ENCODE results near the gene ZKSCAN5. TPM values are rescaled to one million over a fixed set of nuclear protein-coding genes. Genes with fewer than 3 reads are reported as not detected.
A peak's percentile ranks its signal among the peaks of the same experiment; 100 is the strongest.

The ZKSCAN5 gene
- total and polyA plus RNA-seq, 2 donors (not counting 1 experiment from before 2014, with no cell fraction given): 3.1 to 10.9 TPM

GRCh38 chr7:99562114-99562784, 57.8 kb downstream of the ZKSCAN5 start:
- H3K27me3 Mint-ChIP-seq: no peaks in the 10 kb centered on the region
- no peak overlapping the region for H3K4me2 ChIP-seq (replicated peaks; ENCODE audit: low read depth, low read length, poor library complexity, severe bottlenecking)
- no peak for ATAC-seq (ENCODE audit: low read depth)
- H3K9me3 Mint-ChIP-seq (ENCODE audit: insufficient read depth): no peaks in the 10 kb centered on the region
- H3K27me3 ChIP-seq (replicated peaks in 1 of 4; ENCODE audit: control extremely low read depth in 1 of 4, control insufficient read depth in 3 of 4, insufficient read depth in 4 of 4, low read length in 3 of 4): no peaks in the 10 kb centered on the region
- no peak for DNase-seq
- H3K36me3 ChIP-seq (replicated peaks in 1 of 2; ENCODE audit: control extremely low read depth in 1 of 2, control insufficient read depth in 1 of 2, extremely low read depth in 1 of 2, insufficient read depth in 2 of 2, low read length in 1 of 2): peaks cover 31 to 55% of the 10 kb centered on the region in 2 experiments
- H3K4me1 ChIP-seq (ENCODE audit: control insufficient read depth in 2 of 2, insufficient read depth in 2 of 2, low read length in 2 of 2): peaks cover 12 to 18% of the 10 kb centered on the region in 2 donors
- H3K9me3 ChIP-seq (ENCODE audit: control extremely low read depth in 1 of 3, control insufficient read depth in 2 of 3, insufficient read depth in 1 of 3, low read length in 2 of 3): no peaks in the 10 kb centered on the region
- 100% methylated on average over 2 of the region's 9 CpGs for WGBS (ENCODE audit: insufficient coverage)
- intact Hi-C loops (cut with micrococcal nuclease): no loop called here
- no peak overlapping the region for H3K9ac ChIP-seq (ENCODE audit: low read length)
- no peak overlapping the region for H3K4me3 Mint-ChIP-seq
- peak overlapping the region; percentile 32 for H3K27ac Mint-ChIP-seq
- peaks cover 39% of the 10 kb centered on the region for H3K4me1 Mint-ChIP-seq
- peaks cover 32% of the 10 kb centered on the region for H4K20me1 ChIP-seq (ENCODE audit: control insufficient read depth, insufficient read depth, low read length, poor library complexity, severe bottlenecking)
- CTCF ChIA-PET: no interaction called here
- no peak for TF ChIP-seq CTCF (IDR thresholded peaks at IDR 0.05)
- TF ChIP-seq EZH2 (IDR thresholded peaks at IDR 0.05; ENCODE audit: borderline replicate concordance, insufficient read depth, low read depth, low read length, poor library complexity, severe bottlenecking): no peak
- peaks cover 57% of the 10 kb centered on the region for H3K79me2 ChIP-seq (ENCODE audit: control insufficient read depth, insufficient read depth, low read length)
- no peak overlapping the region for H2AFZ ChIP-seq (ENCODE audit: insufficient read depth, low read depth, low read length, poor library complexity, severe bottlenecking)
- POLR2A ChIA-PET: interaction anchor here (0.6 kb wide), 1 partner anchor 19 kb away, joined by 6 read pairs; no protein-coding TSS in a partner anchor
- H3K27ac ChIP-seq (ENCODE audit: low read length in 2 of 2): peak overlapping the region in 1 of 2 donors; percentile 4
- no peak overlapping the region for H3K4me3 ChIP-seq (ENCODE audit: control extremely low read depth in 1 of 5, extremely low read depth in 1 of 5, insufficient read depth in 1 of 5, low read depth in 2 of 5, low read length in 4 of 5)

- no peak for TF ChIP-seq CTCF (IDR thresholded peaks at IDR 0.05)
- TF ChIP-seq EZH2 (IDR thresholded peaks at IDR 0.05; ENCODE audit: borderline replicate concordance, insufficient read depth, low read depth, low read length, poor library complexity, severe bottlenecking): no peak
- no peak overlapping the region for H3K4me3 ChIP-seq (ENCODE audit: control extremely low read depth in 1 of 5, extremely low read depth in 1 of 5, insufficient read depth in 1 of 5, low read depth in 2 of 5, low read length in 4 of 5)
- Mint-ChIP-seq H3K9me3 (ENCODE audit: insufficient read depth) (no peaks in the 10 kb centered on the region), H3K4me1 (peaks cover 33% of the 10 kb centered on the region), H3K27me3 (no peaks in the 10 kb centered on the region), H3K4me3 (no peak overlapping the region), H3K27ac (peak overlapping the region; percentile 32)
- H3K9me3 ChIP-seq (ENCODE audit: control extremely low read depth in 1 of 3, control insufficient read depth in 2 of 3, insufficient read depth in 1 of 3, low read length in 2 of 3): no peaks in the 10 kb centered on the region
- peaks cover 31 to 55% of the 10 kb centered on the region in 2 experiments for H3K36me3 ChIP-seq (replicated peaks in 1 of 2; ENCODE audit: control extremely low read depth in 1 of 2, control insufficient read depth in 1 of 2, extremely low read depth in 1 of 2, insufficient read depth in 2 of 2, low read length in 1 of 2)
- H2AFZ ChIP-seq (ENCODE audit: insufficient read depth, low read depth, low read length, poor library complexity, severe bottlenecking): no peak overlapping the region
- H3K79me2 ChIP-seq (ENCODE audit: control insufficient read depth, insufficient read depth, low read length): peaks cover 57% of the 10 kb centered on the region
- peaks cover 32% of the 10 kb centered on the region for H4K20me1 ChIP-seq (ENCODE audit: control insufficient read depth, insufficient read depth, low read length, poor library complexity, severe bottlenecking)
- H3K27me3 ChIP-seq (replicated peaks in 1 of 4; ENCODE audit: control extremely low read depth in 1 of 4, control insufficient read depth in 3 of 4, insufficient read depth in 4 of 4, low read length in 3 of 4): no peaks in the 10 kb centered on the region
- WGBS (ENCODE audit: insufficient coverage): 92% methylated on average over 2 of the region's 2 CpGs
- peaks cover 7 to 12% of the 10 kb centered on the region in 2 donors for H3K4me1 ChIP-seq (ENCODE audit: control insufficient read depth in 2 of 2, insufficient read depth in 2 of 2, low read length in 2 of 2)
- intact Hi-C loops (cut with micrococcal nuclease): no loop called here
- DNase-seq (no peak), ATAC-seq (ENCODE audit: low read depth) (no peak)
- ChIA-PET POLR2A (no interaction called here), CTCF (no interaction called here)
- no peak overlapping the region for H3K4me2 ChIP-seq (replicated peaks; ENCODE audit: low read depth, low read length, poor library complexity, severe bottlenecking)
- H3K27ac ChIP-seq (ENCODE audit: low read length in 2 of 2): peak overlapping the region in 1 of 2 donors; percentile 4
- no peak overlapping the region for H3K9ac ChIP-seq (ENCODE audit: low read length)
These were observed 58.4 kb downstream of the ZKSCAN5 start for GRCh38 chr7:99562832-99563231.

Data from B cell (primary cell).